Ascending aorta (tissue), 2 donors: ENCODE data around the gene ZMYND8. TPM values are rescaled to one million over a fixed set of nuclear protein-coding genes. Genes with fewer than 3 reads are reported as not detected.
A peak's percentile ranks its signal among the peaks of the same experiment; 100 is the strongest.
"Not testable (repeated sequence)": the region's sequence is repeated elsewhere in the genome, so short reads cannot be mapped to it uniquely, and the experiment has no call there.

Experiments
- DNase-seq, 2 donors: peaks; one replicate each; pipeline ENCODE4 v3.0.0-alpha.2; 2019; ENCODE audit warnings: low spot score in 2 of 2
- H3K27ac ChIP-seq, 2 donors: fragments of 200-600 bp; sonication (generic); one replicate each; pipeline ENCODE4 v1.5.1; 2016 to 2017; ENCODE audit warnings: mild to moderate bottlenecking in 1 of 2
- H3K27me3 ChIP-seq: fragments of 200-600 bp; sonication (generic); one replicate; pipeline ENCODE4 v1.5.1; 2017
- H3K36me3 ChIP-seq, 2 donors: fragments of 200-600 bp; sonication (generic); one replicate each; pipeline ENCODE4 v1.5.1; 2016
- H3K4me1 ChIP-seq, 2 donors: fragments of 200-600 bp; sonication (generic); one replicate each; pipeline ENCODE4 v1.5.1; 2016 to 2017; ENCODE audit warnings: mild to moderate bottlenecking in 1 of 2
- H3K4me3 ChIP-seq, 2 donors: fragments of 200-600 bp; sonication (generic); one replicate each; pipeline ENCODE4 v1.5.1; 2016 to 2017; ENCODE audit warnings: mild to moderate bottlenecking in 1 of 2
- H3K9me3 ChIP-seq, 2 donors: fragments of 200-600 bp; sonication (generic); one replicate each; pipeline ENCODE4 v1.5.1; 2016
- CTCF ChIP-seq, 3 experiments: fragments of 200-600 bp in 2 of 3; fragments of 450-650 bp in 1 of 3; sonication (generic) in 2 of 3; IDR thresholded peaks; one replicate each; pipeline ENCODE4 v1.5.1; 2016 to 2019; ENCODE audit warnings: antibody characterized with exemption in 3 of 3, mild to moderate bottlenecking in 1 of 3, moderate library complexity in 1 of 3
- intact Hi-C: fragments of 100-400 bp; cut with DNase I; formaldehyde crosslinking; loops from one replicate; pipeline ENCODE4 v1.15.1; 2023
- total RNA-seq: library from RNA; depleted of rRNA; stranded (reverse); fragments of >200 nt; gene quantifications from one replicate; pipeline ENCODE4 v1.1.0, GENCODE V29; 2016

The ZMYND8 gene
- total RNA-seq, 1 donor from 2014 or later = 23.2 TPM

GRCh38 chr20:47373206-47373733 is 16.8 kb upstream of the ZMYND8 start:
- no peak for TF ChIP-seq CTCF (IDR thresholded peaks at IDR 0.05)
- Histone ChIP-seq H3K27ac (peak overlapping the region; percentile 0 to 29), H3K4me1 (peaks cover 0 to 3% of the 10 kb centered on the region in 2 donors), H3K27me3 (no peaks in the 10 kb centered on the region), H3K9me3 (no peaks in the 10 kb centered on the region), H3K4me3 (no peak overlapping the region), H3K36me3 (no peaks in the 10 kb centered on the region)
- intact Hi-C loops = no loop called here
- DNase-seq = no peak

GRCh38 chr20:47370850-47371782 is 14.6 kb upstream of the ZMYND8 start:
- DNase-seq = no peak
- Histone ChIP-seq H3K4me1 (peaks cover 0 to 3% of the 10 kb centered on the region in 2 donors), H3K4me3 (no peak overlapping the region), H3K27ac (peak overlapping the region in 1 of 2 donors; percentile 33), H3K9me3 (no peaks in the 10 kb centered on the region), H3K27me3 (no peaks in the 10 kb centered on the region), H3K36me3 (no peaks in the 10 kb centered on the region)
- TF ChIP-seq CTCF (IDR thresholded peaks at IDR 0.05) = no peak
- intact Hi-C loops = no loop called here

- TF ChIP-seq CTCF (IDR thresholded peaks at IDR 0.05) = no peak
- intact Hi-C loops = no loop called here
- Histone ChIP-seq H3K9me3 (no peaks in the 10 kb centered on the region), H3K4me1 (peaks cover 0 to 3% of the 10 kb centered on the region in 2 donors), H3K27ac (no peak overlapping the region), H3K27me3 (no peaks in the 10 kb centered on the region), H3K36me3 (no peaks in the 10 kb centered on the region), H3K4me3 (no peak overlapping the region)
- no peak for DNase-seq
Observed at GRCh38 chr20:47370214-47370613, 13.7 kb upstream of the ZMYND8 start.

GRCh38 chr20:47368301-47368700 is 11.8 kb upstream of the ZMYND8 start:
- intact Hi-C loops = no loop called here
- Histone ChIP-seq H3K9me3 (no peaks in the 10 kb centered on the region), H3K27ac (no peak overlapping the region), H3K4me3 (no peak overlapping the region), H3K27me3 (no peaks in the 10 kb centered on the region), H3K36me3 (no peaks in the 10 kb centered on the region), H3K4me1 (peaks cover 0 to 3% of the 10 kb centered on the region in 2 donors)
- DNase-seq = no peak
- TF ChIP-seq CTCF (IDR thresholded peaks at IDR 0.05) = no peak

GRCh38 chr20:47366301-47366700 is 9.8 kb upstream of the ZMYND8 start:
- H3K36me3 ChIP-seq, H3K27me3 ChIP-seq, H3K4me3 ChIP-seq, intact Hi-C loops, H3K9me3 ChIP-seq, DNase-seq, H3K27ac ChIP-seq, H3K4me1 ChIP-seq: not testable (repeated sequence)
